PC-3 (cell line): ENCODE measurements around the gene ERGIC3. TPM values are rescaled to one million over a fixed set of nuclear protein-coding genes. Genes with fewer than 3 reads are reported as not detected.

ENCODE experiments used
- ATAC-seq: fragments of 200-7000 bp; cut with Tn5 transposase; 2 replicates; pipeline ENCODE4 v1.9.1; 2020; ENCODE audit warnings: mild to moderate bottlenecking, moderate library complexity
- BruUV-seq: library from RNA; stranded (reverse); fragments of 400-500 nt; replicated peaks from 2 replicates; lab custom pipeline; 2021; lab: Mats Ljungman, UMichigan
- CTCF ChIA-PET: fragments of 300-600 bp; sonication (Branson Sonifier 250); formaldehyde crosslinking; loops from one replicate; lab custom pipeline; 2022; ENCODE audit warnings: antibody characterized with exemption; lab: Charles Lee
- POLR2A ChIA-PET: fragments of 300-600 bp; sonication (Branson Sonifier 250); formaldehyde crosslinking; loops from one replicate; lab custom pipeline; 2022; ENCODE audit warnings: antibody characterized with exemption; ENCODE audit not compliant: unreplicated experiment; lab: Charles Lee
- DNase-seq: peaks from one replicate; pipeline ENCODE4 v3.0.0-alpha.2; 2015
- H2AFZ ChIP-seq: fragments of 300-600 bp; sonication (generic); 2 replicates; pipeline ENCODE4 v1.6.0; 2016; ENCODE audit warnings: antibody characterized with exemption, low read length
- H3F3A ChIP-seq: fragments of 300-600 bp; sonication (generic); one replicate; pipeline ENCODE4 v1.6.0; 2017; ENCODE audit warnings: antibody characterized with exemption, low read length, control low read depth, mild to moderate bottlenecking; ENCODE audit not compliant: unreplicated experiment
- H3K27ac ChIP-seq: fragments of 300-600 bp; sonication (generic); 2 replicates; pipeline ENCODE4 v1.5.1; 2016; ENCODE audit warnings: mild to moderate bottlenecking, low read length
- H3K27me3 ChIP-seq: fragments of 300-600 bp; sonication (generic); 2 replicates; pipeline ENCODE4 v1.6.1; 2016; ENCODE audit warnings: low read length, mixed read lengths
- H3K36me3 ChIP-seq: fragments of 300-600 bp; sonication (generic); 2 replicates; pipeline ENCODE4 v1.6.1; 2016; ENCODE audit warnings: low read depth, mixed run types, low read length, mixed read lengths
- H3K4me1 ChIP-seq: fragments of 300-600 bp; sonication (generic); 2 replicates; pipeline ENCODE4 v1.5.1; 2016; ENCODE audit warnings: low read length; ENCODE audit not compliant: insufficient read depth
- H3K4me2 ChIP-seq: fragments of 300-600 bp; sonication (generic); 2 replicates; pipeline ENCODE4 v1.6.0; 2016; ENCODE audit warnings: low read length
- H3K4me3 ChIP-seq: fragments of 300-600 bp; sonication (generic); 2 replicates; pipeline ENCODE4 v1.5.1; 2016; ENCODE audit warnings: mild to moderate bottlenecking, low read length, mixed read lengths
- H3K79me2 ChIP-seq: fragments of 300-600 bp; sonication (generic); 2 replicates; pipeline ENCODE4 v1.6.1; 2017; ENCODE audit warnings: low read length, mixed read lengths
- H3K9ac ChIP-seq: fragments of 300-600 bp; sonication (generic); 2 replicates; pipeline ENCODE4 v1.6.0; 2016; ENCODE audit warnings: mild to moderate bottlenecking, low read length
- H3K9me2 ChIP-seq: fragments of 300-600 bp; sonication (generic); replicated peaks from 2 replicates; pipeline ENCODE4 v1.6.1; 2016; ENCODE audit warnings: mixed run types, low read length, mixed read lengths
- H3K9me3 ChIP-seq: fragments of 300-600 bp; sonication (generic); 2 replicates; pipeline ENCODE4 v1.6.1; 2016; ENCODE audit warnings: low read length, mixed read lengths
- H4K20me1 ChIP-seq: fragments of 300-600 bp; sonication (generic); 2 replicates; pipeline ENCODE4 v1.6.1; 2016; ENCODE audit warnings: low read length, mixed read lengths
- CTCF ChIP-seq: fragments of 300-600 bp; sonication (generic); conservative IDR thresholded peaks from 2 replicates; pipeline ENCODE4 v1.5.1; 2017; ENCODE audit warnings: antibody characterized with exemption, low read depth, mild to moderate bottlenecking, low read length
- EZH2 ChIP-seq: fragments of 300-600 bp; sonication (generic); IDR thresholded peaks from one replicate; pipeline ENCODE4 v1.6.1; 2017; ENCODE audit warnings: antibody characterized with exemption, mild to moderate bottlenecking, low read length; ENCODE audit not compliant: unreplicated experiment
- EZH2phosphoT487 ChIP-seq: fragments of 300-600 bp; sonication (generic); IDR thresholded peaks from 2 replicates; pipeline ENCODE4 v1.6.1; 2018; ENCODE audit warnings: mild to moderate bottlenecking, antibody characterized with exemption, low read length, borderline replicate concordance
- intact Hi-C: fragments of 100-400 bp; cut with micrococcal nuclease; formaldehyde crosslinking; loops from 2 replicates; pipeline ENCODE4 v1.9.0; 2023
- total RNA-seq: library from RNA; depleted of rRNA; stranded (reverse); fragments of >200 nt; gene quantifications from 2 replicates; pipeline ENCODE4 v1.2.3, GENCODE V29; 2014

ERGIC3 gene
- total RNA-seq, 1 experiment from 2014 or later, result 284 TPM

- Histone ChIP-seq H4K20me1 (no peaks in the 10 kb centered on the region), H3F3A (no peaks in the 10 kb centered on the region), H3K9me3 (no peaks in the 10 kb centered on the region), H3K36me3 (peaks cover 20% of the 10 kb centered on the region), H3K4me1 (peaks cover 17% of the 10 kb centered on the region), H3K27ac (no peak overlapping the region), H3K9me2 (no peaks in the 10 kb centered on the region), H3K9ac (no peak overlapping the region), H3K4me2 (no peak overlapping the region), H3K27me3 (no peaks in the 10 kb centered on the region), H3K79me2 (no peaks in the 10 kb centered on the region), H3K4me3 (no peak overlapping the region), H2AFZ (no peak overlapping the region)
- TF ChIP-seq EZH2, result no peak
- no peak for TF ChIP-seq CTCF
- TF ChIP-seq EZH2phosphoT487, result no peak
- POLR2A ChIA-PET, result no interaction called here
- CTCF ChIA-PET, result no interaction called here
- intact Hi-C loops, result no loop called here
- DNase-seq (no peak), ATAC-seq (no peak)
- no TSS peak for BruUV-seq
These were observed 31.0 kb downstream of the ERGIC3 start for GRCh38 chr20:35572838-35573237.

GRCh38 chr20:35575958-35576357 is 34.1 kb downstream of the ERGIC3 start:
- TF ChIP-seq CTCF (no peak), EZH2phosphoT487 (no peak), EZH2 (no peak)
- DNase-seq, result peak; percentile 92
- no peaks in the 10 kb centered on the region for H3K79me2 ChIP-seq
- no peaks in the 10 kb centered on the region for H3K9me2 ChIP-seq
- no TSS peak for BruUV-seq
- H3F3A ChIP-seq, result no peaks in the 10 kb centered on the region
- H3K4me1 ChIP-seq, result peaks cover 17% of the 10 kb centered on the region
- H3K27ac ChIP-seq, result peak overlapping the region; percentile 76
- no peaks in the 10 kb centered on the region for H4K20me1 ChIP-seq
- ATAC-seq, result peak; percentile 84
- peaks cover 20% of the 10 kb centered on the region for H3K36me3 ChIP-seq
- CTCF ChIA-PET, result no interaction called here
- H3K9me3 ChIP-seq, result no peaks in the 10 kb centered on the region
- POLR2A ChIA-PET, result no interaction called here
- H3K9ac ChIP-seq, result peak overlapping the region; percentile 10; the same call in 1 of the 2 replicates
- intact Hi-C loops, result no loop called here
- no peak overlapping the region for H2AFZ ChIP-seq
- 0 out of 2 replicates have a peak overlapping the region, but pooled peaks have one; percentile 11 for H3K4me3 ChIP-seq
- H3K4me2 ChIP-seq, result peak overlapping the region; percentile 67
- H3K27me3 ChIP-seq, result no peaks in the 10 kb centered on the region

GRCh38 chr20:35576816-35577215 is 34.9 kb downstream of the ERGIC3 start:
- CTCF ChIA-PET, result no interaction called here

More at GRCh38 chr20:35576816-35577215, 34.9 kb downstream of the ERGIC3 start:
- H3K79me2 ChIP-seq, result no peaks in the 10 kb centered on the region
- TF ChIP-seq EZH2 (no peak), CTCF (no peak), EZH2phosphoT487 (no peak)
- H3K4me2 ChIP-seq, result no peak overlapping the region
- intact Hi-C loops, result no loop called here
- no peak overlapping the region for H2AFZ ChIP-seq
- H3K36me3 ChIP-seq, result peaks cover 20% of the 10 kb centered on the region
- DNase-seq, result no peak
- peak overlapping the region; percentile 76 for H3K27ac ChIP-seq
- H3K27me3 ChIP-seq, result no peaks in the 10 kb centered on the region
- POLR2A ChIA-PET, result no interaction called here
- no peaks in the 10 kb centered on the region for H3F3A ChIP-seq
- no TSS peak for BruUV-seq
- H3K9ac ChIP-seq, result no peak overlapping the region
- no peak for ATAC-seq
- H3K4me3 ChIP-seq, result no peak overlapping the region
- peaks cover 17% of the 10 kb centered on the region for H3K4me1 ChIP-seq
- no peaks in the 10 kb centered on the region for H3K9me3 ChIP-seq
- H4K20me1 ChIP-seq, result no peaks in the 10 kb centered on the region
- no peaks in the 10 kb centered on the region for H3K9me2 ChIP-seq
